DND-41 (cell line): ENCODE data around the gene IRF1.

Experiments
- ATAC-seq: fragments of 200-7000 bp; cut with Tn5 transposase; 3 replicates; pipeline ENCODE4 v1.9.1; 2021; ENCODE audit warnings: low read depth; ENCODE audit not compliant: insufficient read depth
- DNase-seq: peaks from one replicate; pipeline ENCODE4 v3.0.0-alpha.2; 2020
- H2AFZ ChIP-seq: 2 replicates; pipeline ENCODE4 v1.6.0; 2012; ENCODE audit warnings: low read depth, low read length
- H3K27ac ChIP-seq: 2 replicates; pipeline ENCODE4 v1.5.1; 2012; ENCODE audit warnings: low read length, inconsistent platforms
- H3K27me3 ChIP-seq: fragments of 200-600 bp; sonication (generic); 2 replicates; pipeline ENCODE4 v1.6.0; 2012; ENCODE audit warnings: low read length, mild to moderate bottlenecking, inconsistent platforms; ENCODE audit not compliant: insufficient read depth, poor library complexity
- H3K36me3 ChIP-seq: 2 replicates; pipeline ENCODE4 v1.5.1; 2012; ENCODE audit warnings: low read length, inconsistent platforms; ENCODE audit not compliant: insufficient read depth
- H3K4me1 ChIP-seq: 2 replicates; pipeline ENCODE4 v1.5.1; 2012; ENCODE audit warnings: mild to moderate bottlenecking, low read length; ENCODE audit not compliant: insufficient read depth
- H3K4me2 ChIP-seq: 2 replicates; pipeline ENCODE4 v1.6.0; 2012; ENCODE audit warnings: mild to moderate bottlenecking, moderate library complexity, low read length, inconsistent platforms; ENCODE audit not compliant: insufficient read depth
- H3K4me3 ChIP-seq, 2 experiments: fragments of 200-600 bp in 1 of 2; shearing (Covaris generic) in 1 of 2; 2 replicates each; pipeline ENCODE4 v1.5.1; 2012 to 2016; ENCODE audit warnings: inconsistent platforms in 2 of 2, low read length in 2 of 2, mild to moderate bottlenecking in 2 of 2, low read depth in 1 of 2, moderate library complexity in 1 of 2
- H3K79me2 ChIP-seq: 2 replicates; pipeline ENCODE4 v1.6.0; 2012; ENCODE audit warnings: low read length, inconsistent platforms; ENCODE audit not compliant: insufficient read depth
- H3K9ac ChIP-seq: 2 replicates; pipeline ENCODE4 v1.6.0; 2012; ENCODE audit warnings: low read depth, mild to moderate bottlenecking, inconsistent platforms, low read length, moderate library complexity
- H3K9me3 ChIP-seq: 2 replicates; pipeline ENCODE4 v1.5.1; 2012; ENCODE audit warnings: low read length, moderate library complexity, mild to moderate bottlenecking, inconsistent platforms; ENCODE audit not compliant: insufficient read depth, severe bottlenecking
- H4K20me1 ChIP-seq: 2 replicates; pipeline ENCODE4 v1.6.0; 2012; ENCODE audit warnings: low read length; ENCODE audit not compliant: insufficient read depth
- CTCF ChIP-seq: IDR thresholded peaks from 2 replicates; pipeline ENCODE4 v1.5.1; 2012; ENCODE audit warnings: borderline replicate concordance, low read length, moderate library complexity, mild to moderate bottlenecking; ENCODE audit not compliant: poor library complexity, severe bottlenecking; ENCODE audit errors: extremely low read depth
- EZH2 ChIP-seq: IDR thresholded peaks from 3 replicates; pipeline ENCODE4 v1.6.1; 2012; ENCODE audit warnings: borderline replicate concordance, low read depth, mild to moderate bottlenecking, moderate library complexity, low read length, inconsistent platforms; ENCODE audit not compliant: severe bottlenecking

Gene IRF1

GRCh38 chr5:132475497-132475882 is 15.1 kb downstream of the IRF1 start:
- ATAC-seq (no peak), DNase-seq (no peak)
- Histone ChIP-seq H2AFZ (no peak overlapping the region), H3K4me1 (peaks cover 32% of the 10 kb centered on the region), H3K36me3 (peaks cover 61% of the 10 kb centered on the region), H3K4me2 (no peak overlapping the region), H3K9ac (peak overlapping the region; percentile 5; the same call in 1 of the 2 replicates), H3K27ac (peak overlapping the region; percentile 71), H3K9me3 (no peaks in the 10 kb centered on the region), H3K79me2 (peaks cover 93% of the 10 kb centered on the region), H3K4me3 (no peak overlapping the region), H3K27me3 (no peaks in the 10 kb centered on the region), H4K20me1 (peaks cover 6% of the 10 kb centered on the region; the same call in 1 of the 2 replicates)
- TF ChIP-seq EZH2: no peak
- TF ChIP-seq CTCF: no peak

- Histone ChIP-seq H3K4me3 (no peak overlapping the region), H3K27me3 (no peaks in the 10 kb centered on the region), H3K9me3 (no peaks in the 10 kb centered on the region), H3K9ac (peak overlapping the region; percentile 5; the same call in 1 of the 2 replicates), H3K79me2 (peaks cover 96% of the 10 kb centered on the region), H3K27ac (peak overlapping the region; percentile 71), H3K4me2 (no peak overlapping the region), H4K20me1 (peaks cover 6% of the 10 kb centered on the region; the same call in 1 of the 2 replicates), H3K4me1 (peaks cover 35% of the 10 kb centered on the region), H2AFZ (no peak overlapping the region), H3K36me3 (peaks cover 66% of the 10 kb centered on the region)
- DNase-seq: no peak
- no peak for ATAC-seq
- TF ChIP-seq EZH2: no peak
- no peak for TF ChIP-seq CTCF
Observed at GRCh38 chr5:132474881-132475496, 15.6 kb downstream of the IRF1 start.

DNA sequence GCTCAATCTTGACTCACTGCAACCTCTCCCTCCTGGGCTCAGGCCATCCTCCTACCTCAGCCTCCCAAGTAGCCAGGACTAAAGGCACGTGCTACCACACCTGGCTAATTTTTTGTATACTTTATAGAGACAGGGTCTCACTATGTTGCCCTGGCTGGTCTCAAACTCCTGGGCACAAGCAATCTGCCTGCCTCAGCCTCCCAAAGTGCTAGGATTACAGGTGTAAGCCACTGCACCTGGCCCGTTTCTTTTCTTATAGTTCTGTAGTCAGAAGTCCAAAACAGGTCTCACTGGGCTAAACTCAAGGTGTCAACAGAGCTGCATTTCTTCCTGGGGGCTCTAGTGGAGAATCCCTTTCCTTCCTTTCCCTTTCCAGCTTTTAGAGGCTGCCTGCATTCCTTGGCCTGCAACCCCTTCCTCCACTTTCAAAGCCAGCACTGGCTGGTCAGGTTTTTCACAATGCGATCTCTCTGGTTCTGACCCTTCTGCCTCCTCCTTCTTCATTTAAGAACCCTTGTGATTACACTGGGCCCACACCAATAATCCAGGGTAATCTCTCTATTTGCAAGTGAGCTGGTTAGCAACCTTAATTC is 16.3 kb downstream of the IRF1 start:
- Histone ChIP-seq H3K4me2 (no peak overlapping the region), H3K9me3 (no peaks in the 10 kb centered on the region), H3K4me3 (no peak overlapping the region), H3K9ac (no peak overlapping the region), H3K4me1 (peaks cover 40% of the 10 kb centered on the region), H3K27ac (peak overlapping the region; percentile 71), H3K27me3 (no peaks in the 10 kb centered on the region), H4K20me1 (peaks cover 6% of the 10 kb centered on the region; the same call in 1 of the 2 replicates), H3K36me3 (peaks cover 73% of the 10 kb centered on the region), H2AFZ (no peak overlapping the region), H3K79me2 (peaks cover 97% of the 10 kb centered on the region)
- no peak for DNase-seq
- no peak for ATAC-seq
- TF ChIP-seq EZH2: no peak
- TF ChIP-seq CTCF: no peak
